Suprapubic skin (tissue), 4 donors: ENCODE measurements around the gene CXCL8. TPM values are rescaled to one million over a fixed set of nuclear protein-coding genes. Genes with fewer than 3 reads are reported as not detected.

Experiments used
- DNase-seq, 2 donors: peaks; one replicate each; pipeline ENCODE4 v3.0.0-alpha.2; 2019; ENCODE audit warnings: low spot score in 2 of 2
- H3K27ac ChIP-seq: fragments of 200-600 bp; sonication (generic); one replicate; pipeline ENCODE4 v1.5.1; 2019
- H3K27me3 ChIP-seq: fragments of 200-600 bp; sonication (generic); one replicate; pipeline ENCODE4 v1.5.1; 2019
- H3K36me3 ChIP-seq: fragments of 200-600 bp; sonication (generic); one replicate; pipeline ENCODE4 v1.5.1; 2019
- H3K4me1 ChIP-seq: fragments of 200-600 bp; sonication (generic); one replicate; pipeline ENCODE4 v1.5.1; 2019
- H3K4me3 ChIP-seq: fragments of 200-600 bp; sonication (generic); one replicate; pipeline ENCODE4 v1.5.1; 2019; ENCODE audit warnings: mild to moderate bottlenecking
- H3K9me3 ChIP-seq: fragments of 200-600 bp; sonication (generic); one replicate; pipeline ENCODE4 v1.5.1; 2019
- EP300 ChIP-seq: sonication (generic); formaldehyde crosslinking; IDR thresholded peaks from one replicate; pipeline ENCODE4 v1.6.1; 2017; ENCODE audit warnings: antibody characterized with exemption
- POLR2A ChIP-seq, 2 donors: fragments of 450-650 bp; IDR thresholded peaks; one replicate each; pipeline ENCODE4 v1.6.1; 2017; ENCODE audit warnings: antibody characterized with exemption in 2 of 2, mild to moderate bottlenecking in 2 of 2, moderate library complexity in 2 of 2
- POLR2AphosphoS5 ChIP-seq, 3 donors: sonication (generic); formaldehyde crosslinking; IDR thresholded peaks; one replicate each; pipeline ENCODE4 v1.6.1; 2017; ENCODE audit warnings: antibody characterized with exemption in 3 of 3
- WGBS: methylation state at CpG from one replicate; pipeline ENCODE4 v1.1.5; 2018; 5-methylcytosine and 5-hydroxymethylcytosine counted together
- total RNA-seq, 4 donors: library from RNA; depleted of rRNA; stranded (reverse); fragments of >200 nt; gene quantifications; one replicate each; pipeline ENCODE4 v1.1.0, GENCODE V29; 2016
- TF ChIP-seq, protein P1 (sequence below), 2 donors: fragments of 200-600 bp in 1 of 2; fragments of 450-650 bp in 1 of 2; sonication (generic) in 1 of 2; IDR thresholded peaks; one replicate each; pipeline ENCODE4 v1.5.1; 2016 to 2019; ENCODE audit warnings: antibody characterized with exemption in 2 of 2, mild to moderate bottlenecking in 1 of 2, moderate library complexity in 1 of 2

CXCL8 gene
- total RNA-seq, 4 donors from 2014 or later = 1.5 TPM; not detected in 3

DNA sequence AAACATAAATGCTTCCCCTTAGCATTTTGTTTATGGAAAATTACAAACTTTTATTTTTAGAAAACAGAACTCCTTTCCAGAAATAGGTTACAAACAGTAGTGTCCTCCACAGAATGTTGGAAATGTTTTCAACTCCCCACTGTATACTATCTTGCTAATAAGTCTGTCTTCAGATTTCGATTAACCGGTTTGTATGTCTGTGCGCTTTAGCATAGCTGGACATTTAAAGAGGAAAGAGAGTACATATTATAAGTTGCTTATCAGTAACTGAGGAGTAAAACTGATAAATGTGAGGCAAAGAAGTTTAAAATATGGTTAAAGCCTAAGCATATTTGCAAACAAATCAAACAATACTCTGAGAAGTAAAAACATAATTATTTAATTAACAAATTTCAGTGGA lies 3.4 kb downstream of the CXCL8 start:
- TF ChIP-seq, protein P1, sequence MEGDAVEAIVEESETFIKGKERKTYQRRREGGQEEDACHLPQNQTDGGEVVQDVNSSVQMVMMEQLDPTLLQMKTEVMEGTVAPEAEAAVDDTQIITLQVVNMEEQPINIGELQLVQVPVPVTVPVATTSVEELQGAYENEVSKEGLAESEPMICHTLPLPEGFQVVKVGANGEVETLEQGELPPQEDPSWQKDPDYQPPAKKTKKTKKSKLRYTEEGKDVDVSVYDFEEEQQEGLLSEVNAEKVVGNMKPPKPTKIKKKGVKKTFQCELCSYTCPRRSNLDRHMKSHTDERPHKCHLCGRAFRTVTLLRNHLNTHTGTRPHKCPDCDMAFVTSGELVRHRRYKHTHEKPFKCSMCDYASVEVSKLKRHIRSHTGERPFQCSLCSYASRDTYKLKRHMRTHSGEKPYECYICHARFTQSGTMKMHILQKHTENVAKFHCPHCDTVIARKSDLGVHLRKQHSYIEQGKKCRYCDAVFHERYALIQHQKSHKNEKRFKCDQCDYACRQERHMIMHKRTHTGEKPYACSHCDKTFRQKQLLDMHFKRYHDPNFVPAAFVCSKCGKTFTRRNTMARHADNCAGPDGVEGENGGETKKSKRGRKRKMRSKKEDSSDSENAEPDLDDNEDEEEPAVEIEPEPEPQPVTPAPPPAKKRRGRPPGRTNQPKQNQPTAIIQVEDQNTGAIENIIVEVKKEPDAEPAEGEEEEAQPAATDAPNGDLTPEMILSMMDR (IDR thresholded peaks at IDR 0.05) = no peak
- TF ChIP-seq POLR2AphosphoS5 (IDR thresholded peaks at IDR 0.05) (no peak), POLR2A (IDR thresholded peaks at IDR 0.05) (no peak), EP300 (no peak)
- Histone ChIP-seq H3K27me3 (no peaks in the 10 kb centered on the region), H3K4me1 (peaks cover 9% of the 10 kb centered on the region), H3K36me3 (no peaks in the 10 kb centered on the region), H3K9me3 (no peaks in the 10 kb centered on the region), H3K27ac (no peak overlapping the region), H3K4me3 (no peak overlapping the region)
- WGBS = 95% methylated on average over 3 of the region's 3 CpGs
- DNase-seq = no peak

DNA sequence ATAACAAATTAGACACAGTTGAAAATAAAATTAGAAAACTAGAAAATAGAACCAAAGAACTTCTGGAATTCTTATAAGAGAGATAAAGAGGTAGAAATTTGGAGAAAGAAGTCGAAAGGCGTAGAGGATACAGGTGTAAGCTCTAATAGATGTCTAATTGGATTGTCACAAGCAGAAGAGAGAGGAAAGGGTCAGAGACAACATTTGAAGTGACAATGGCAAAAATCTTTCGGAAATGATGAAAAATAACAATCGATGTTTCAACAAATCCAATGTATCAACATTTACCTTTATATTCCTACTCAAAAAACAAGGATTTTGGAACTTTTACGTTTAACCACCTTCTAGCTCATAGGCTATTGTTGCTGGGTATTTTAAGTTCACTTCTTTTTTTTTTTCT lies 3.8 kb downstream of the CXCL8 start:
- Histone ChIP-seq H3K27ac (no peak overlapping the region), H3K9me3 (no peaks in the 10 kb centered on the region), H3K4me1 (peaks cover 9% of the 10 kb centered on the region), H3K27me3 (no peaks in the 10 kb centered on the region), H3K4me3 (no peak overlapping the region), H3K36me3 (no peaks in the 10 kb centered on the region)
- WGBS = 77% methylated on average over 5 of the region's 5 CpGs
- no peak for TF ChIP-seq POLR2A (IDR thresholded peaks at IDR 0.05)
- TF ChIP-seq POLR2AphosphoS5 (IDR thresholded peaks at IDR 0.05) = no peak
- no peak for TF ChIP-seq EP300
- TF ChIP-seq, protein P1 (IDR thresholded peaks at IDR 0.05) = no peak
- DNase-seq = no peak

DNA sequence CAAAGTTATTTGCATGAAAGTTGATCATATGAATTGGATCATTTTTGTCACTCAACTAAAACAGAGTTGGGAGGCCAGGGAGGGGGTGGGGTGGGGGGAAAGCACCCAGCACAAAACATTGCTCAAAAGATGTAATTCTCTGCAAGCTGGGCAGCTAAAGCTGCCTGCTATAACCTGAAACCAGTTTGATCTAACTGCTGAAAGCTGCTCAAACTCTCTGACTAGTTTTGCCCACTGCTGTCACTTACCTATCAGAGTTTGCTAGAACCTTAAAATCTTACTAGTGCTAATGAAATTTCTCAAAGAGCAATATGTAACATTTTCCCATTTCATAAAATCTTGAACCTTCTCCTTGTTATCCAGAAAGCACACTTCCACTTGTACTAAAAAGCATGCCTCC lies 10.4 kb downstream of the CXCL8 start:
- TF ChIP-seq, protein P1 (IDR thresholded peaks at IDR 0.05) = no peak
- no peak for TF ChIP-seq EP300
- TF ChIP-seq POLR2AphosphoS5 (IDR thresholded peaks at IDR 0.05) = no peak
- no peak for TF ChIP-seq POLR2A (IDR thresholded peaks at IDR 0.05)
- H3K9me3 ChIP-seq = no peaks in the 10 kb centered on the region
- H3K4me3 ChIP-seq = no peak overlapping the region
- no peaks in the 10 kb centered on the region for H3K27me3 ChIP-seq
- no peaks in the 10 kb centered on the region for H3K36me3 ChIP-seq
- no peak overlapping the region for H3K27ac ChIP-seq
- no peak for DNase-seq
- no peaks in the 10 kb centered on the region for H3K4me1 ChIP-seq

DNA sequence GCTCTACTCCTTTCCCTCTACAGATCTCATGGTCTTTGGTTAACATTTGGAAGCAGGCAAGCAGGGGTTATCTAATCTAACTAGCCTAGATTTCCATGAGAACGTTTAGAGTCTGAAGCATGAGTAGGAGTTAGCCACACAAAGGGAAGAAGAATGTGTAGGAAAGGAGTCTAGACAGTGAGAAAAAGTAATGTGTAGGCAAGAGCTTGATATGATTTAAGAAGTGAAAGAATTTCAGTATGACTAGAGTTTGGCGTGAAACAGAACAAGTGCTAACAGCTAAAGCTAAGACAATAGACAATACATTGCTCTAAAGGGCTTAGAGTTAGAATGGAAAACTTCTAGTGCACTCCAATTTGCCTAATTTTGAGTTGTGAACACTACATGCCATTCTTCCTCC lies 10.8 kb downstream of the CXCL8 start:
- no peak overlapping the region for H3K27ac ChIP-seq
- no peak for DNase-seq
- WGBS = 54% methylated on average over 2 of the region's 2 CpGs

DNA sequence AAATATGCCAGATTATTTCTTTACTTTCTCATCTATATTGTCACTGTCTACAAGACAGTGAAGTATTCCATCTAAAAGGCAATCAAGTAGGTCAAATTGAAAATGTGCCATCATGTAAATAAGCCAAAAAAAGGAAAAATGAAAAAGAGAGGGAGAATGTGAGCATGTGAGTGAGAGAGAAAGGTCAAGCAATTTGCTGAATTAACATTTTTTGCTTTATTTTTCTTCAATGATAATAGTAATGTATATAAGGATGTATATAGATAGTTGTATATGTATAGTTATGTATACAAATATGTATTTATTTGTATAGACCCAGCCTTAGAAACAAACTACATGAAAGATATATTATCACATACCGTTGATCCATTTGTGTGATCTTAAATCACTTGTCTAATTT lies 11.5 kb downstream of the CXCL8 start:
- Histone ChIP-seq H3K27ac (no peak overlapping the region), H3K27me3 (no peaks in the 10 kb centered on the region), H3K4me1 (no peaks in the 10 kb centered on the region), H3K9me3 (no peaks in the 10 kb centered on the region), H3K4me3 (no peak overlapping the region), H3K36me3 (no peaks in the 10 kb centered on the region)
- no peak for TF ChIP-seq POLR2A (IDR thresholded peaks at IDR 0.05)
- TF ChIP-seq, protein P1 (IDR thresholded peaks at IDR 0.05) = no peak
- no peak for DNase-seq
- WGBS = 95% methylated on average over 1 of the region's 1 CpG

More for the DNA sequence above, 10.8 kb downstream of the CXCL8 start:
- Histone ChIP-seq H3K9me3 (no peaks in the 10 kb centered on the region), H3K4me3 (no peak overlapping the region), H3K4me1 (no peaks in the 10 kb centered on the region), H3K27me3 (no peaks in the 10 kb centered on the region), H3K36me3 (no peaks in the 10 kb centered on the region)
- TF ChIP-seq POLR2AphosphoS5 (IDR thresholded peaks at IDR 0.05) (no peak), POLR2A (IDR thresholded peaks at IDR 0.05) (no peak), EP300 (no peak)
- TF ChIP-seq, protein P1 (IDR thresholded peaks at IDR 0.05) = no peak
